SK-N-MC (cell line): ENCODE results near the gene AGT.

Experiments used
- DNase-seq: peaks from one replicate; pipeline ENCODE4 v3.0.0-alpha.2; 2011; ENCODE audit warnings: low read depth, low spot score
- H3K27ac ChIP-seq: fragments of 200-600 bp; sonication (generic); 2 replicates; pipeline ENCODE4 v1.5.1; 2016; ENCODE audit warnings: mixed run types
- H3K36me3 ChIP-seq: fragments of 200-600 bp; sonication (generic); 2 replicates; pipeline ENCODE4 v1.6.1; 2017; ENCODE audit warnings: antibody characterized with exemption, low read length, mixed read lengths; ENCODE audit not compliant: insufficient read depth
- H3K4me3 ChIP-seq: fragments of 200-600 bp; sonication (generic); 2 replicates; pipeline ENCODE4 v1.5.1; 2016
- H3K9ac ChIP-seq: fragments of 200-600 bp; sonication (generic); 2 replicates; pipeline ENCODE4 v1.8.0; 2017; ENCODE audit warnings: mixed run types, mixed read lengths; ENCODE audit not compliant: insufficient read length
- H3K9me3 ChIP-seq: fragments of 200-600 bp; sonication (generic); 2 replicates; pipeline ENCODE4 v1.6.1; 2017; ENCODE audit warnings: low read depth, mild to moderate bottlenecking, antibody characterized with exemption, low read length, moderate library complexity, mixed read lengths
- EZH2 ChIP-seq: fragments of 200-600 bp; sonication (generic); IDR thresholded peaks from one replicate; pipeline ENCODE4 v1.6.1; 2017; ENCODE audit warnings: antibody characterized with exemption
- FOXP2 ChIP-seq: optimal IDR thresholded peaks from 2 replicates; pipeline ENCODE3; 2011; ENCODE audit warnings: mild to moderate bottlenecking, moderate library complexity; ENCODE audit not compliant: insufficient read depth; ENCODE audit errors: extremely low read length, control extremely low read depth
- POLR2AphosphoS5 ChIP-seq: IDR thresholded peaks from 2 replicates; pipeline ENCODE4 v1.6.1; 2012; ENCODE audit warnings: mild to moderate bottlenecking, low read depth, low read length, borderline replicate concordance

AGT gene

DNA sequence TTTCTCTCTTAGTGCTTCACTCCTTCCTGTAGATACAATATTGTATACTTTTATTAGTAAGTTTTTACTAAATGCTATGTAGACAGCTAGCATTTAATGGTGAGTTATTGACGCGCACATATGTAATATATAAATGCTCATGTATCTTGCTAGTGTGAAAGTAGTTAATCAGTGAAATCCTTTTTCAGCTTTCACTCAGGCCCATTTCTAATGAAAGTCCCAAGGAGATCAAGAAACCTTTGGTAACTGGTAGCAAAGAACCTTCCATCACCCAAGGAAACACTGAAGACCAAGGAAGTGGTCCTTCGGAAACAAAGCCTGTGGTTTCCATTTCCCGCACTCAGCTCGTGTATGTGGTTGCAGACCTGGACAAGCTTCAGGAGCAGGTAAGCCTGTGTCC is 27.2 kb downstream of the AGT start:
- H3K4me3 ChIP-seq: no peak overlapping the region
- H3K9me3 ChIP-seq: no peaks in the 10 kb centered on the region
- TF ChIP-seq FOXP2 (no peak), EZH2 (no peak), POLR2AphosphoS5 (no peak)
- no peak for DNase-seq
- no peak overlapping the region for H3K9ac ChIP-seq
- H3K36me3 ChIP-seq: peaks cover 53% of the 10 kb centered on the region
- H3K27ac ChIP-seq: no peak overlapping the region

DNA sequence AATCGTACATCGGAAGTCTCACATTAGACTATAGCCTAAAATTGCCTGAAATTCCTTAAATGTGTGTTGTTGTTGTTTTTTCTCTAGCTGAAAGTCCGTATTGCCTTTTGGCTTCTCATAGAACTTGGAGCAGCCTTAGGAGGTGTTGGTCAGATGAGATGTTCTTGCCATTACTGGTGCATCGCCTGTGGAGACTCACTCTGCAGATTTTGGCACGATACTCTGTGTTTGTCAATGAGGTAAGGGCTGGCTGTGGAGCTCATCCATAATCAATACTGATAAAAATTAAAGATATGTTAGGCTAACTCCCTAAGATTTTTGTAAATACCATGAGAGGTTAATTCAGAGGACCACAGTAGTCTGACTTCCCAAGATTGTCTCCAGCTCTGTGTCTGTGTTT is 28.9 kb downstream of the AGT start:
- H3K27ac ChIP-seq: no peak overlapping the region
- no peak overlapping the region for H3K4me3 ChIP-seq
- H3K9ac ChIP-seq: no peak overlapping the region
- TF ChIP-seq EZH2 (no peak), POLR2AphosphoS5 (no peak), FOXP2 (no peak)
- peaks cover 42% of the 10 kb centered on the region for H3K36me3 ChIP-seq
- no peak for DNase-seq
- no peaks in the 10 kb centered on the region for H3K9me3 ChIP-seq

DNA sequence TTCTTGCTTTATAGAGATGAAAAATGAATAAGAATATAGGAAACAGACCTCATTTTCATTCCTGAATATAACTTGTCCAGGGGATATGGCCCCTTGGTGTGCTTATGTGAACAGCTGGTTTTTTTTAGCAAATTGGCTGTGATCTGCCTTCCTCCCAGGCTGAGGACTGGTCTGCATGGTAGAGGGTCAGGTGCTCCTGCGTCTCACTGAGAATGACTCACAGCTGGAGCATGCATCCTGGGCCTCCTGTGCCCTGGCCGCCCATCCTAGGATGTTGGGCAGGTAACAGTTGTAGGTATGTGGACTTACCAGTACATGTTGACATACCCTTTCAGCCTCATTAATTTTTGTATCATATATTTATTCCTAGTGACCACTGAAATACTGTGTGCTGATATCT is 29.8 kb downstream of the AGT start:
- Histone ChIP-seq H3K27ac (no peak overlapping the region), H3K36me3 (peaks cover 48% of the 10 kb centered on the region), H3K4me3 (no peak overlapping the region), H3K9me3 (no peaks in the 10 kb centered on the region), H3K9ac (no peak overlapping the region)
- TF ChIP-seq POLR2AphosphoS5 (no peak), FOXP2 (no peak), EZH2 (no peak)
- DNase-seq: no peak

DNA sequence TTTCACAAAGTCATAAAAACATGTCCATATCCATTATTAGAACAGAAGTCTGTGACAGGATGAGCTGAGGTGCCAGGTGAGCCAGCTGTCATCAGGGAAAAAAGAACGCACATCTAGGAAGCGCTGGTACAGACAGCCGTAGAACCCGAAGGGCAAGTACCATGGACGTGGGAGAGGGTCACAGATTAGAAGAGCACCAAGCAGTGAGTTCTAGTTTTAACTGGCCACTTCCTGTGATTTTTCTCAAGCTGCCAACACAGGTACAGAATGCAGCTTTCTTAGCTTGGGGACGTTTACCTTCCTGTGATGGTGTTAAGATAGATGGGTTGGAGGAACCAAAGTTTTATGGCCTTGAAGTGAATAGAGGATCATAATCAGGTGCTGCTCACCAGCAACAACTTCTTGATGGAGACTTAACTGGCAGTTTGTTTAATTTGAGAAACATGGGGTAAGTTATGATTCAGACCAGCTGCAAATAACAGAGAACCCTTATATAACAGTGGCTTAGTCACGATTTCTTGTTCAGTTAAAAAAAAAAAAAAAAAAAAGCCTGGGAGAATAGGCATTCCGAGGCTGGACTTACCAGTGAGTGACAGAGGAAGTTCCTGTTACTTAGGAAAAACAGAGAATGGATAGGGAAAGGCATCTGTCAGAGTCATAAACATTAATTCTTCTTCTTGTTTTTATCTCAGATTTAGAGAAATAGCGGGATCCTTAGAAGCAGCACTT is 30.9 kb downstream of the AGT start:
- no peak for DNase-seq
- Histone ChIP-seq H3K36me3 (peaks cover 54% of the 10 kb centered on the region), H3K9ac (no peak overlapping the region), H3K9me3 (no peaks in the 10 kb centered on the region), H3K4me3 (no peak overlapping the region), H3K27ac (no peak overlapping the region)
- TF ChIP-seq EZH2: no peak
- TF ChIP-seq POLR2AphosphoS5: no peak
- no peak for TF ChIP-seq FOXP2

DNA sequence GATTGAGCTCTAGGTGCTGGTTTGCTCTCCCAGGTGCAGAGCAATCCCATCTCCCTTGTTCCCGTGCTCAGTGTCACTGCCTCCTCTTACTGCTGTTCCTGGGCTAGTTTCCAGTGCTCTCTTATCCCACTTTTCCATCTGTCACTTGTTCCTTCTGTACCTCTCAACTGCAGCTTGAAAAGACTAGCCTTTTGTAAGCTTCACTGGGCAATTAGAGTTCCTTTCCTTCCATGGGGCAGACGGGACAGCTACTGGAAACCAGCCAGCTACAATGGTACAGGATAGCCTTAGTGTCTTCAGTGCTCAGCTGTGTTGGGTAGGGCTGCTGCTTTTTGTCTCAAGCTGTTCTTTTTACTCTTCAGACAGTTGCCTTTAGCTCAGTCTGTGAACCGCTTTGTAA is 31.6 kb downstream of the AGT start:
- DNase-seq: no peak
- Histone ChIP-seq H3K9ac (no peak overlapping the region), H3K36me3 (peaks cover 54% of the 10 kb centered on the region), H3K9me3 (no peaks in the 10 kb centered on the region), H3K27ac (no peak overlapping the region), H3K4me3 (no peak overlapping the region)
- TF ChIP-seq EZH2 (no peak), FOXP2 (no peak), POLR2AphosphoS5 (no peak)

DNA sequence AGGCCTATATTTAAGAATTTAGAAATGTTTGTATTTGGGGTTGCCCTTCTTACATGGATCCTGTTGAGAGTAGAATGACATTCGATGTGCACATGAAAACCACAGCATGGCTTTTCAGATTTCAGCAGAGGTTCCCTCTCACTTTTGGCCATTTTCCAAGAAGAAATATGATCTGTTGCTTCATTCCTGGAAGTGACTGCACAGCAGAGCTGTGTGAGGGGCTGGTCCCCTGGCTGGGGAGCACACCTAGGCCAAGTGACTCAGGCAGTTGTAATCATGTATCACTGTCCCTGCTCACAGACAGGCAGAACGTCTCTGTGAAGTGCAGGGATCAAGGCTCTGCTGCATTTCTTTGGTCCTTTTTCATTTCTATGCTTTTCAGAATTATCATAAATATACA is 32.3 kb downstream of the AGT start:
- TF ChIP-seq FOXP2 (no peak), EZH2 (no peak), POLR2AphosphoS5 (no peak)
- Histone ChIP-seq H3K27ac (no peak overlapping the region), H3K4me3 (no peak overlapping the region), H3K9ac (no peak overlapping the region), H3K9me3 (no peaks in the 10 kb centered on the region), H3K36me3 (peaks cover 49% of the 10 kb centered on the region)
- peak; percentile 30 for DNase-seq

DNA sequence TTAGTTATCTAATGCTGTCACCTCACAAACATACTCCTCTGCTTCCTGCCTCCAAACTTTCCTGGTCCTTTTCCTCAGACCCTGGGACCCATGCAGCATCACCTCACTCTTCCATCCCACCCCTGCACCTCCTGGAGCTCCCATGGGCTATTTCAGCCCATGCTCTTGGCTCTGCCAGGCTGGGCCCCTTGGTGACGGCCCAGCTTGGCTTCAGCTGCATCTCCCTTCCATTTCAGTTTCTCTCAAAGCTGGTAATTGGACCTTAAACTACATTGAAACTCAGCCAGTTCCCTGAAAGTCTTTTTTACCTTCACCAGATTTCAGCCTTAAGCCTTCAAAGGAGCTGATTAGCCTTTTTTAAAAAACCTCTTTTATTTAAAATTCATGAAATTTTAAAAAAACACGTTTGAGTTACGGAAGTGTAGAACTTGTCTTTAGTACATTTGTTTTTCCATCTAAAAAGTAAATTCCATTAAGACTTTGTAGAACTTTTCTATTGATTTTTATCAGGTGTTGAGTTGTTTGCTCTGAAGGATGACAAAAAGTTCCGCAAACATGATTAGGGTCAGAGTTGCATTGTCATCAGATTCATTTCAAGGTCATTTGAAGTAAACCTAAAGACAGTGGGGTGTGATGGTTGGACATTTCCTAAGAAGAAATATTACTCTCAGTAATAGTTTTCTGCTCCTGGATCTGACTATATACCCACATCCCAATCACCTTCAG is 33.5 kb downstream of the AGT start:
- H3K27ac ChIP-seq: no peak overlapping the region
- H3K36me3 ChIP-seq: peaks cover 53% of the 10 kb centered on the region
- DNase-seq: no peak
- no peaks in the 10 kb centered on the region; the same call in 1 of the 2 replicates for H3K9me3 ChIP-seq
- TF ChIP-seq FOXP2 (no peak), POLR2AphosphoS5 (no peak), EZH2 (no peak)
- no peak overlapping the region for H3K4me3 ChIP-seq
- no peak overlapping the region for H3K9ac ChIP-seq

DNA sequence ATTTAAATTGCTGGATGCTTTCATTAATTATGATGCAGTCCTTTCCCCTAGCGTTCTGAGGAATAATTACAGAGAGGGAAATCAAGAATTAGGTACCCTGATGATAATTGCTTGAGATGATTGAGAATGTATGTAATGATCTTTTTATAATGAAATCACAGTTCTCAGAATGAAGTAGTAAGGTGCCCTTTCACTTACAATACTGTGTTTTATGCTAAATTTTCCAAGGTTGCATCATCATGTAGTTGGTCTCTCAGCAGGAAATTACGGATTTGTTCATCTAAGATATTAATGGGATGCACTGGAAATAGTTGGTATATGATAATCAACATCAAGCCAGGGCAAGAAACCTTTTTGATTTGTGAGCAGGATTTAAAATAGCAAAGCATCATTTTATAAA is 34.1 kb downstream of the AGT start:
- H3K27ac ChIP-seq: no peak overlapping the region
- no peak overlapping the region for H3K9ac ChIP-seq
- peaks cover 49% of the 10 kb centered on the region for H3K36me3 ChIP-seq
- TF ChIP-seq FOXP2: no peak
- no peak for TF ChIP-seq POLR2AphosphoS5
- TF ChIP-seq EZH2: no peak
- H3K9me3 ChIP-seq: no peaks in the 10 kb centered on the region; the same call in 1 of the 2 replicates
- no peak overlapping the region for H3K4me3 ChIP-seq
- no peak for DNase-seq
